IPS-18a (cell line): Measurements from ENCODE around the gene BID.
A peak's percentile ranks its signal among the peaks of the same experiment; 100 is the strongest.

ENCODE experiments used
- H3K27ac ChIP-seq: one replicate; pipeline ENCODE4 v1.5.1; 2013; ENCODE audit warnings: low read length
- H3K27me3 ChIP-seq: one replicate; pipeline ENCODE4 v1.6.1; 2013; ENCODE audit warnings: mild to moderate bottlenecking, low read length; ENCODE audit not compliant: control insufficient read depth, insufficient read depth
- H3K36me3 ChIP-seq: one replicate; pipeline ENCODE4 v1.6.1; 2013; ENCODE audit warnings: low read depth, low read length; ENCODE audit not compliant: control insufficient read depth
- H3K4me1 ChIP-seq: one replicate; pipeline ENCODE4 v1.6.1; 2013; ENCODE audit warnings: low read depth, low read length; ENCODE audit not compliant: control insufficient read depth
- H3K4me3 ChIP-seq: one replicate; pipeline ENCODE4 v1.5.1; 2013; ENCODE audit warnings: low read length
- H3K9ac ChIP-seq: one replicate; pipeline ENCODE4 v1.6.1; 2013; ENCODE audit warnings: mild to moderate bottlenecking, low read length, moderate library complexity
- H3K9me3 ChIP-seq: one replicate; pipeline ENCODE4 v1.6.1; 2013; ENCODE audit warnings: low read depth, low read length; ENCODE audit not compliant: control insufficient read depth

The BID gene

GRCh38 chr22:17724241-17724640, 50.0 kb downstream of the BID start:
- H3K4me1 ChIP-seq: no peaks in the 10 kb centered on the region
- no peak overlapping the region for H3K4me3 ChIP-seq
- H3K9me3 ChIP-seq: no peaks in the 10 kb centered on the region
- H3K36me3 ChIP-seq: peaks cover 15% of the 10 kb centered on the region
- H3K27ac ChIP-seq: no peak overlapping the region
- H3K9ac ChIP-seq: no peak overlapping the region
- H3K27me3 ChIP-seq: no peaks in the 10 kb centered on the region

GRCh38 chr22:17719911-17720310, 54.4 kb downstream of the BID start:
- Histone ChIP-seq H3K9ac (no peak overlapping the region), H3K27ac (no peak overlapping the region), H3K9me3 (no peaks in the 10 kb centered on the region), H3K27me3 (no peaks in the 10 kb centered on the region), H3K4me3 (no peak overlapping the region), H3K36me3 (no peaks in the 10 kb centered on the region), H3K4me1 (no peaks in the 10 kb centered on the region)

GRCh38 chr22:17717708-17718107, 56.6 kb downstream of the BID start:
- H3K9ac ChIP-seq: no peak overlapping the region
- H3K27me3 ChIP-seq: no peaks in the 10 kb centered on the region
- H3K27ac ChIP-seq: no peak overlapping the region
- no peak overlapping the region for H3K4me3 ChIP-seq
- no peaks in the 10 kb centered on the region for H3K36me3 ChIP-seq
- no peaks in the 10 kb centered on the region for H3K9me3 ChIP-seq
- no peaks in the 10 kb centered on the region for H3K4me1 ChIP-seq

- H3K4me1 ChIP-seq: no peaks in the 10 kb centered on the region
- no peaks in the 10 kb centered on the region for H3K9me3 ChIP-seq
- no peak overlapping the region for H3K4me3 ChIP-seq
- H3K27me3 ChIP-seq: no peaks in the 10 kb centered on the region
- no peaks in the 10 kb centered on the region for H3K36me3 ChIP-seq
- no peak overlapping the region for H3K9ac ChIP-seq
- no peak overlapping the region for H3K27ac ChIP-seq
Observed at GRCh38 chr22:17716529-17716928, 57.7 kb downstream of the BID start.

DNA sequence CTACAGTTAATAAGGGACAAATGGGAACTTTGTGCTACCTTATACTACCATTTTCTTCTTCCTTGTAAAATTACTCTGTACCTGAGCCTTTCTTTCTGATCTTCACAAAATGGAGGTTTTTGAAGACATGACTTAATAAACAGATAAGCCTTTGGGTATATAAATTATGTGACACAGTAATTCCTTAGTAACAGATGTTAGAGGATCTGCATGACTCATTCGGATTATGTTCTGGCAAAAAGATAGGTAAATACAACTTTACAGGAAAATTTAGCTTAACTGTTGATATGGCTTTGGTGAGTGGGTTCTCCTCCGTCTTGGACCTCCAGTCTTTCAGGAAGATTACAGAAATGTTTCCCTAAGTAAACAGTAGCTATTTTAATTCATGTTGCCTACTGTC, 61.8 kb downstream of the BID start:
- no peak overlapping the region for H3K9ac ChIP-seq
- no peak overlapping the region for H3K27ac ChIP-seq
- no peaks in the 10 kb centered on the region for H3K4me1 ChIP-seq
- H3K9me3 ChIP-seq: no peaks in the 10 kb centered on the region
- H3K27me3 ChIP-seq: no peaks in the 10 kb centered on the region
- no peak overlapping the region for H3K4me3 ChIP-seq
- H3K36me3 ChIP-seq: no peaks in the 10 kb centered on the region

DNA sequence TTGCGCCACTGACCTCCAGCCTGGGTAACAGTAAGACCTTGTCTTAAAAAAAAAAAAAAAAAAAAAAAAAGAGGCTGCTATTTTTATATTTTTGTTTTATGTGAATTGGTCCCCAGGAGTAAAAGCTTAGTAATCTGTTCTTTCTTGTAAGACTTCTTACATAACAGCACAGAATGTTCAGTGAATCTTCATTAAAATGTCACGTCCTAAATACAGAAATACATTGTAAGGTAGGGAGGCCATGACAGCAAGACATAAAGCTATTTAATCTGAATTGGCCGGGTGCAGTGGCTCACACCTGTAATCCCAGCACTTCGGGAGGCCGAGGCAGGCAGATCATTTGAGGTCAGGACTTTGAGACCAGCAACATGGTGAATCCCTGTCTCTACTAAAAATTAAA, 64.2 kb downstream of the BID start:
- Histone ChIP-seq H3K4me3 (no peak overlapping the region), H3K27ac (no peak overlapping the region), H3K27me3 (no peaks in the 10 kb centered on the region), H3K4me1 (peaks cover 3% of the 10 kb centered on the region), H3K36me3 (no peaks in the 10 kb centered on the region), H3K9ac (no peak overlapping the region), H3K9me3 (no peaks in the 10 kb centered on the region)

GRCh38 chr22:17707526-17707925, 66.7 kb downstream of the BID start:
- Histone ChIP-seq H3K36me3 (no peaks in the 10 kb centered on the region), H3K27me3 (no peaks in the 10 kb centered on the region), H3K4me1 (peaks cover 3% of the 10 kb centered on the region), H3K4me3 (no peak overlapping the region), H3K9ac (no peak overlapping the region), H3K9me3 (no peaks in the 10 kb centered on the region), H3K27ac (no peak overlapping the region)

DNA sequence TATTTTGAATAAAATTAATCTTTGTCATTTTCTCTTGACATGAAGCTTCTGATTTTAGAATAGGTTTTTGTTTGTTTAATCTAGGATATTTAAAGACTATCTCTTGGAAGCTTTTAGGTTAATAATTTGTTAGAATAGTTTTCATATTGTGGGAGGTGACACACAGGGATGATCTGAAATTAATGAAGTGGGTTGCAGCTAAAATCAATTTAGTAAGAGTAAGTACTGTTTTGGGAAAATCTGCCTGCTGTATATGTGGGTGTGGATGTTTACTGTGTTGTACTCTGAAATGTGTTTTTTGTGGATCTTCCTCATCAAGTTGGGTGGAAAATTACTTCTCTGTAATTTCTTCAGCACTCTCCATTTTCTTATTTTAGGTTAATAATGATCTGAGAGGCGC, 67.3 kb downstream of the BID start:
- Histone ChIP-seq H3K4me3 (no peak overlapping the region), H3K9ac (no peak overlapping the region), H3K27ac (no peak overlapping the region), H3K9me3 (no peaks in the 10 kb centered on the region), H3K36me3 (no peaks in the 10 kb centered on the region), H3K4me1 (peaks cover 3% of the 10 kb centered on the region), H3K27me3 (no peaks in the 10 kb centered on the region)

- H3K9me3 ChIP-seq: no peaks in the 10 kb centered on the region
- H3K27ac ChIP-seq: no peak overlapping the region
- no peak overlapping the region for H3K9ac ChIP-seq
- H3K4me1 ChIP-seq: peaks cover 3% of the 10 kb centered on the region
- H3K36me3 ChIP-seq: no peaks in the 10 kb centered on the region
- H3K4me3 ChIP-seq: no peak overlapping the region
- H3K27me3 ChIP-seq: no peaks in the 10 kb centered on the region
Observed at GRCh38 chr22:17705951-17706900, 68.0 kb downstream of the BID start.

- no peaks in the 10 kb centered on the region for H3K36me3 ChIP-seq
- no peaks in the 10 kb centered on the region for H3K9me3 ChIP-seq
- no peak overlapping the region for H3K27ac ChIP-seq
- no peaks in the 10 kb centered on the region for H3K27me3 ChIP-seq
- H3K9ac ChIP-seq: no peak overlapping the region
- H3K4me3 ChIP-seq: no peak overlapping the region
- peaks cover 9% of the 10 kb centered on the region for H3K4me1 ChIP-seq
Observed at GRCh38 chr22:17705546-17705945, 68.7 kb downstream of the BID start.

DNA sequence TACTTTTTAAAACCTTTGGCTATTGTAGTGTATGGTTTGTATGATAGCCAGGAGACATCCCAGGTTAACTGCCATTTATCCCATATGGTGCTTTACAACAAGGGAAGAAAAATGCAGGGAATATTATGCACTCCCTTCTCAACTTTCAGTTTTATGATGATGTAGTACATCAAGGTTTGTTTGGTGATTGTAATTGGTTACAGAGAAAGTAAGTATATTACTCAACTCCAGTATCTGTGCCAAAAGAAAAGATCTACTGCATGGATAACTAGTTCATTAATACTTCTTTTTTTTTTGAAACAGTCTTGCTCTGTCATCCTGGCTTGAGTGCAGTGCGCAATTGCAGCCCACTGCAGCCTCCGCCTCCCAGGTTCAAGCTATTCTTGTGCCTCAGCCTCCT, 70.5 kb downstream of the BID start:
- Histone ChIP-seq H3K4me3 (no peak overlapping the region), H3K27me3 (no peaks in the 10 kb centered on the region), H3K9ac (no peak overlapping the region), H3K36me3 (no peaks in the 10 kb centered on the region), H3K27ac (no peak overlapping the region), H3K9me3 (no peaks in the 10 kb centered on the region), H3K4me1 (peaks cover 19% of the 10 kb centered on the region)

DNA sequence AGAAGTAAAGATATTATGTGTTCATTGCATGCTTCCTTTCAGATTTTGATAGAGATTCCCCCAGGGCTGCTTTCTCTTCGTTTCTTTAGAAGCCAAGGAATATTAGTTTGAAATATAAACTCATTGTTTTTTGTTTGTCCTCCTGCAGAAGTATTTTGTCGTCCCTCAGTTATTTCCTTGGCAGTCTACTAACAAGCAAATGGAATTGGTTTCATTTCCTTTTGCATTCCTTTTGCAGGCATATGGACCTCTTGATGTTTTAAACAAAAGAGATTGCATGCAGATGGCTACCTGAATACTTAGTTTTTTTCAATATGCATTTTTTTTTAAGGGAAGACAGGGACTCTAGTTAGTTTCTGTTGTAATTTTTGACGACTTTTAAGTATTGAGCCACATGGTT, 73.5 kb downstream of the BID start:
- no peaks in the 10 kb centered on the region for H3K36me3 ChIP-seq
- H3K27me3 ChIP-seq: no peaks in the 10 kb centered on the region
- H3K4me3 ChIP-seq: peak overlapping the region; percentile 2
- no peaks in the 10 kb centered on the region for H3K9me3 ChIP-seq
- no peak overlapping the region for H3K27ac ChIP-seq
- peaks cover 17% of the 10 kb centered on the region for H3K4me1 ChIP-seq
- no peak overlapping the region for H3K9ac ChIP-seq
